G401 (cell line): ENCODE data around the gene MTHFD1L. TPM values are rescaled to one million over a fixed set of nuclear protein-coding genes. Genes with fewer than 3 reads are reported as not detected.

Source experiments
- DNase-seq: peaks from one replicate; pipeline ENCODE4 v3.0.0-alpha.2; 2015; ENCODE audit warnings: low spot score
- in situ Hi-C: cut with HindIII; loops from 2 replicates; pipeline ENCODE4 v1.10.0; 2016; ENCODE audit warnings: low sequenced_read_pairs, mixed read lengths
- total RNA-seq: library from RNA; depleted of rRNA; stranded (reverse); fragments of >200 nt; shearing (Covaris generic); gene quantifications from 2 replicates; pipeline ENCODE4 v1.2.3, GENCODE V29; 2014

Gene MTHFD1L
- total RNA-seq, 1 experiment from 2014 or later: 59.6 TPM

GRCh38 chr6:150969901-150970300 is 104.4 kb downstream of the MTHFD1L start:
- in situ Hi-C loops: no loop called here
- DNase-seq: no peak

DNA sequence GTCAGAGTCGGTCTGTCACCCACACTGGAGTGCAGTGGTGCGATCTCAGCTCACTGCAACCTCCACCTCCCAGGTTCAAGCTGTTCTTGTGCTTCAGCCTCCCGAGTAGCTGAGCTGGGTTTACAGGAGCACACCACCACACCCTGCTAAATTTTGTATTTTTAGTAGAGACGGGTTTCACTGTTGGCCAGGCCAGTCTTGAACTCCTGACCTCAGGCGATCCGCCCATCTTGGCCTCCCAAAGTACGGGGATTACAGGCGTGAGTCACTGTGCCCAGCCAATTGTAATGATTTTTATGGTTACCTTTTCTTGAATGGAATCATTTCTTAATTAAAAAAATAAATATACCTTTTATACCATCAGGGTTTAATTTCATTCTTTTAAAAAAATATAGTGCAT is 105.7 kb downstream of the MTHFD1L start:
- in situ Hi-C loops: no loop called here
- DNase-seq: no peak

- in situ Hi-C loops: no loop called here
- DNase-seq: no peak
These were observed 109.6 kb downstream of the MTHFD1L start for GRCh38 chr6:150975136-150975535.

DNA sequence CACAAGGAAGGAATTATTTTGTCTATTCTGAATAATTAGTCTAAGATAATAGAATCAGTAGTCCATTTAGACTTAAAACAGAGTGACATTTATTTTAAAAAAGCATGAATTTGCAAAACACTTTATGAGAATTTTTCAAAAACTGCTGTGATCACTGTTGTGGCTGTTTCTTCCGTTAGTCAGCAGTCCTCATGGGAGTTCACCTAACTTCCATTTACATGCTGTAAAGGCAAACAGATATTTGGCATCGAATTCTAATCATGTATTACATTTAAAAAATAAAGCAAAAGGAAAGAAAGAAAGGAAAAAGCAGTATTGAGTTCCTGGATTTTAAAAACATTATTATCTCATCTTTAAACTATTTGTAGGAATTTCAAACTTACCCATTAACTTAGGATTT is 111.8 kb downstream of the MTHFD1L start:
- no peak for DNase-seq
- in situ Hi-C loops: no loop called here

GRCh38 chr6:150978624-150979023 is 113.1 kb downstream of the MTHFD1L start:
- in situ Hi-C loops: no loop called here
- no peak for DNase-seq

- DNase-seq: no peak
- in situ Hi-C loops: no loop called here
These were observed 114.4 kb downstream of the MTHFD1L start for GRCh38 chr6:150979826-150980350.

GRCh38 chr6:150981095-150981494 is 115.6 kb downstream of the MTHFD1L start:
- in situ Hi-C loops: no loop called here
- no peak for DNase-seq

- in situ Hi-C loops: no loop called here
- no peak for DNase-seq
These were observed 116.2 kb downstream of the MTHFD1L start for GRCh38 chr6:150981669-150982068.

- DNase-seq: no peak
- in situ Hi-C loops: no loop called here
These were observed 121.9 kb downstream of the MTHFD1L start for GRCh38 chr6:150987371-150987828.

GRCh38 chr6:150987855-150988464 is 122.5 kb downstream of the MTHFD1L start:
- in situ Hi-C loops: no loop called here
- DNase-seq: no peak

GRCh38 chr6:150991487-150991886 is 126.0 kb downstream of the MTHFD1L start:
- DNase-seq: no peak
- in situ Hi-C loops: no loop called here

DNA sequence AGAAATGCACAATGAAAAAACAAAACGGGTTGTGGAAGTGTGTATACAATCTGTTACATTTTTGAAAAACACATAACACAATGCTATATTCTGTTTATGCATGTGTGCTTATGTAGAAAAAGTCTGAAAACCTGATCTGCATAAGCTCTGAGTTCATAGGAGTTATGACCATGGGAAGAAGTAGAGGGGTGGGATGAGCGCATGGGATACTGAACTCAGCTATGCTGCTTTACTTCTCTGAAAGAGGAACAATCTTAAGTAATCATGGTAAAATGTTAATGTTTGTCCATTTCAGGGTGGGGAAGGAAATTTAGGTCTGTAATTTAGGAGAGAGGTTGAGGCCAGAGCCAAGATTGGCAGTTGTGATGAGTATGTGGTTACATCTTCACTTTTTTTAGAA is 126.8 kb downstream of the MTHFD1L start:
- DNase-seq: no peak
- in situ Hi-C loops: no loop called here

DNA sequence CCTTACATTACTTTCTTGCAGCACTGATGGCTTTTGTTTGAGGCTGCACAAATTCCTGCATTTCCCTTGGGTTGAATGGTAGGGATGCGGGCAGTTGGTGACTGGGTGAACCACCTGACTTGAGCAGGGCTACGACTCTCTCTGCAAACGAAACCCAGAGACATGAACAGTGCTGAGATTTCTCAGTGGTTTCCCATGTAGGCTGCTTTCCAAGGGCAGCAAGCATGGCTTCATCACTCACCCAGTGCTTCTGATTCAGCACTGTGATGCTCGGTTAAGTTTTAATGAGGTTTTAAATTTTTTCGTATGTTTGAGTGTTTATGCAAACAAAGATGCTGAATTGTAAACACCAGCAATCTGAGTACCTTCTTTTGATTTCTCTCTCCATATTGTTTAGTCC is 127.2 kb downstream of the MTHFD1L start:
- in situ Hi-C loops: no loop called here

DNA sequence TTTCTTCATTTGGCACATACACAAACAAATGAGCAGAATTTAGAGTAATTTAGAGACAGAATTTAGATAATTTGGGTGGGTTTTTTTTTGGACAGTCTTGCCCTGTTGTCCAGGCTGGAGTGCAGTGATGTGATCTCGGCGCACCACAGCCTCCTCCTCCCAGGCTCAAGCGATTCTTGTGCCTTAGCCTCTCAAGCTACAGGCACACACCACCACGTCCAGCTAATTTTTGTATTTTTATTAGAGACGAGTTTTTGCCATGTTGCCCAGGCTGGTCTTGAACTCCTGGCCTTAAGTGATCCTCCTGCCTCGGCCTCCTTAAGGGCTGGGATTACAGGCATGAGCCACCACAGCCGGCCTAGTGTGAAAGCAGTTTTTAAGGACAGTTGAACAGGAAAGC is 127.8 kb downstream of the MTHFD1L start:
- no peak for DNase-seq
- in situ Hi-C loops: no loop called here

More for the DNA sequence above, 127.2 kb downstream of the MTHFD1L start:
- DNase-seq: no peak

- no peak for DNase-seq
- in situ Hi-C loops: no loop called here
These were observed 128.5 kb downstream of the MTHFD1L start for GRCh38 chr6:150994026-150994425.

GRCh38 chr6:150996968-150997367 is 131.5 kb downstream of the MTHFD1L start:
- DNase-seq: no peak
- in situ Hi-C loops: no loop called here

- no peak for DNase-seq
- in situ Hi-C loops: no loop called here
These were observed 133.6 kb downstream of the MTHFD1L start for GRCh38 chr6:150999107-150999506.

GRCh38 chr6:150999576-150999975 is 134.1 kb downstream of the MTHFD1L start:
- DNase-seq: no peak
- in situ Hi-C loops: no loop called here

- no peak for DNase-seq
- in situ Hi-C loops: loop anchor here (25.0 kb wide), 2 partner anchors 114 to 311 kb away; no protein-coding TSS in a partner anchor
These were observed 136.0 kb downstream of the MTHFD1L start for GRCh38 chr6:151001387-151002056.

GRCh38 chr6:151002057-151002450 is 136.6 kb downstream of the MTHFD1L start:
- no peak for DNase-seq
- in situ Hi-C loops: loop anchor here (25.0 kb wide), 2 partner anchors 115 to 310 kb away; no protein-coding TSS in a partner anchor
